ENCODE results near the gene ALDH1L2.

The ALDH1L2 gene

DNA sequence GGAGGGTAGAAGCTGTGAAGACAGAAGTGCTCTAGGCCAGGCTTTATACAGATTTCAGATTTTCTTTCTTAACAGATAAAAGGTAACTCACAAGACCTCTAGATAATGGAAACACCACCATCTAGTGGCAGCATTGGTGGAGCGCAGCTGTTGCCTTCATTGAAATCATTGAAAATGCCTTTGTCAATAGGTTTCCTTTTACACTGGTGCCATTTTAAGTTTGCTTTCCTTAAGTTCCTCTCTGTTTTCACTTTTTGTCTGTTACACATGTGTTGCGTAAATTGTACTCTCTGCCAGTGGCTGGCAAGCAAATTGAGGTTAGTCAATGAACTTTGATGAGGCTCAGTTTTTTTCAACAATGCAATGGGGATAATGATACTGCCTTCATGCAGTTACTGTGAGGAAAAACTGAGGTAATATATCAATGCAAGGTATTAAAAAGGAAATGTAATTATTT, 31.1 kb downstream of the ALDH1L2 start:
- Histone ChIP-seq H3K36me3 (ENCODE audit: control insufficient read depth, insufficient read depth, low read length) (no peaks in the 10 kb centered on the region), H3K4me3 (ENCODE audit: low read depth, low read length) (no peak overlapping the region), H3K27me3 (ENCODE audit: control insufficient read depth, insufficient read depth, low read length) (no peaks in the 10 kb centered on the region), H3K9me3 (ENCODE audit: control insufficient read depth, insufficient read depth, low read length) (no peaks in the 10 kb centered on the region), H3K9ac (ENCODE audit: low read depth, low read length) (no peak overlapping the region), H3K4me1 (ENCODE audit: control insufficient read depth, insufficient read depth, low read length) (no peaks in the 10 kb centered on the region)

DNA sequence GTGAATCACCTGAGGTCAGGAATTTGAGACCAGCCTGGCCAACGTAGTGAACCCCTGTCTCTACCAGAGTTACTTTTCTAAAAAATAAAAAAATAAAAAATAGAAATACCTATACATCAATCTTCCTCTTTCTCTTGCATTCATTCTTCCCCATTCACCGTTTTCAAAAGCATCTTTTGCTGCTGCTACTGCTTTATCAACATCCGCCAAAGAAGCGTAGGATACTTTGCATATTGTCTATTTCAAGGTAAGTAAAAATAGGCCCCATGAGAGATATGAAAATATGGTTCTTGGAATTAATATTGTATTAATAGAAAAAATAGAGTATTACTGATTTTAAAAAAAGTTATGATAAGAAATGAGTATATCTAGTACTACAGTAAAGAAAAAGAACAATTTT, 32.3 kb downstream of the ALDH1L2 start:
- Histone ChIP-seq H3K4me1 (ENCODE audit: control insufficient read depth, insufficient read depth, low read length) (no peaks in the 10 kb centered on the region), H3K27me3 (ENCODE audit: control insufficient read depth, insufficient read depth, low read length) (no peaks in the 10 kb centered on the region), H3K9ac (ENCODE audit: low read depth, low read length) (no peak overlapping the region), H3K4me3 (ENCODE audit: low read depth, low read length) (no peak overlapping the region), H3K36me3 (ENCODE audit: control insufficient read depth, insufficient read depth, low read length) (no peaks in the 10 kb centered on the region), H3K9me3 (ENCODE audit: control insufficient read depth, insufficient read depth, low read length) (no peaks in the 10 kb centered on the region)

DNA sequence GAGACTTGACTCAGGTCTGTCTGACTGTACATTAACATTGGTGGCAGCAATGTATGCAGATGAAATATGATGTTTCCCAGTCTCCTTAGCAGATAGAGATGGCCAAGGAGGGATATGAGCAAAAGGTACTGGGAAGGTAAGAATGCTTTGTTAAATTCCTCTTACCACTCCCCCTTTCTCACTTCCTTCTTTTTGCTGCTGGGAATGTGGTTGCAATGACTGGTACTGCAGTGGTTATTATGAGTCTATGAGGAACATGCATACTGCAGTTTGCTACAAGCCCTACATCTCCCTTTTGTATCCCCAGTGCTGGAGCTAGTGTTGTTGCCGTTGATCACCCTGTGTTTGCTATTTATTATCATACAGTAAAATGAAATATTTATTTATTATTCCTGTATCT, 35.9 kb downstream of the ALDH1L2 start:
- Histone ChIP-seq H3K36me3 (ENCODE audit: control insufficient read depth, insufficient read depth, low read length) (no peaks in the 10 kb centered on the region), H3K4me3 (ENCODE audit: low read depth, low read length) (no peak overlapping the region), H3K27me3 (ENCODE audit: control insufficient read depth, insufficient read depth, low read length) (no peaks in the 10 kb centered on the region), H3K4me1 (ENCODE audit: control insufficient read depth, insufficient read depth, low read length) (no peaks in the 10 kb centered on the region), H3K9me3 (ENCODE audit: control insufficient read depth, insufficient read depth, low read length) (no peaks in the 10 kb centered on the region), H3K9ac (ENCODE audit: low read depth, low read length) (no peak overlapping the region)

DNA sequence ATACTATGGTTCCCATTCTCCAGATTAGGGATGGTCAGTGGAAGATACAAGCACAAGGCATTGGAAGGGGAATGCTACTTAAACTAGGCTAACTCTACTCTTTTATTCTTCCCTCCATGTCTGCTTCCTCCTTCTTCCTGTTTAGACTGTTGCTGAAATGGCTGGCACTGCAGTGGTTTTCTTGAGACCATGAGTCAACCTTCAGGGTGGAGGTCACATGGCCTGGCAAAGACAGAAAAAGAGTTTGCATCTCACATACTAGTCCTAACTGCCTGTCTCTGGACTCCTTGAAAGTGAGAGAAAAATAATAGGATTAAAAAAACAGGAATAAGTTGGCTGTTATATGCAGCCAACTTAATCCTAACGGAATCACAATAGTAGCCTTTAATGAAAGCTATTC, 37.0 kb downstream of the ALDH1L2 start:
- no peak overlapping the region for H3K4me3 ChIP-seq (ENCODE audit: low read depth, low read length)
- no peaks in the 10 kb centered on the region for H3K4me1 ChIP-seq (ENCODE audit: control insufficient read depth, insufficient read depth, low read length)
- no peaks in the 10 kb centered on the region for H3K36me3 ChIP-seq (ENCODE audit: control insufficient read depth, insufficient read depth, low read length)
- H3K9ac ChIP-seq (ENCODE audit: low read depth, low read length), result no peak overlapping the region
- no peaks in the 10 kb centered on the region for H3K9me3 ChIP-seq (ENCODE audit: control insufficient read depth, insufficient read depth, low read length)
- H3K27me3 ChIP-seq (ENCODE audit: control insufficient read depth, insufficient read depth, low read length), result no peaks in the 10 kb centered on the region

DNA sequence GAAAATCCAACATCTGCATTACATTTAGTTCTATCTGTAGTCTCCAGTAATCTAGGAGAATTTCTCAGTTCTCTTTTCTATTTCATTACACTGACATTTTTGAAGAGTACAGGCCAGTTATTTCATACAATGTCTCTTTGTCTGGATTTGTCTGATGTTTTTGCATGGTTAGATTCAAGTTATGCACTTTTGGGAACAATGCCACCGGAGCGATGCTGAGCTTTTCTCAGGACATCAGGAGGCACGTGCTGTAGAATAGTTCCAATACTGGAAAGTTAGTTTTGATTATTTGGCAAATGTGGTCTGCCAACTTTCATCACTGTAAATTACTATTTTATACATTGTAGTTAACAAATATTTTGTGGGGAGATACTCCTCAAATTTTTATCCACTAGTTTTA, 43.1 kb downstream of the ALDH1L2 start:
- no peaks in the 10 kb centered on the region for H3K4me1 ChIP-seq (ENCODE audit: control insufficient read depth, insufficient read depth, low read length)
- no peaks in the 10 kb centered on the region for H3K36me3 ChIP-seq (ENCODE audit: control insufficient read depth, insufficient read depth, low read length)
- no peak overlapping the region for H3K4me3 ChIP-seq (ENCODE audit: low read depth, low read length)
- no peaks in the 10 kb centered on the region for H3K27me3 ChIP-seq (ENCODE audit: control insufficient read depth, insufficient read depth, low read length)
- H3K9ac ChIP-seq (ENCODE audit: low read depth, low read length), result no peak overlapping the region
- no peaks in the 10 kb centered on the region for H3K9me3 ChIP-seq (ENCODE audit: control insufficient read depth, insufficient read depth, low read length)

DNA sequence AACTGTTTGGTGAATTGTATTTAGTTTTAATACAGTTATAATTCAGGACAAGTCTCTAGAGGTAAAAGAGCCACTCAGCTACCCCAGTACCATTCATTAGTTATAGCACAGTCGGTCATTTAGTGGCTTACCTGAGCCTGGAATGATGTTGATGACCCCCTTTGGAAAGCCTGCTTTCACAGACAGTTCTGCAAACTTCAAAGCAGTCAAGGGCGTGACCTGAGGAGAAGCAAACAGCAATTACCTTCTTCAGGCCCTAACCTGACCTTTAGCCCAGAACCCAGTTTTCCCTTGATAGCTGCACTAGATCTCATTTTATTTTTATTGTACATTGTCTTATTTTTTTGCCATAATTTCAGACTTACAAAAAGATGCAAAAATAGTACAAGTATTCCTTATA, 43.8 kb downstream of the ALDH1L2 start:
- H3K4me1 ChIP-seq (ENCODE audit: control insufficient read depth, insufficient read depth, low read length), result no peaks in the 10 kb centered on the region
- no peaks in the 10 kb centered on the region for H3K36me3 ChIP-seq (ENCODE audit: control insufficient read depth, insufficient read depth, low read length)
- H3K9me3 ChIP-seq (ENCODE audit: control insufficient read depth, insufficient read depth, low read length), result no peaks in the 10 kb centered on the region
- H3K9ac ChIP-seq (ENCODE audit: low read depth, low read length), result no peak overlapping the region
- no peak overlapping the region for H3K4me3 ChIP-seq (ENCODE audit: low read depth, low read length)
- H3K27me3 ChIP-seq (ENCODE audit: control insufficient read depth, insufficient read depth, low read length), result no peaks in the 10 kb centered on the region

DNA sequence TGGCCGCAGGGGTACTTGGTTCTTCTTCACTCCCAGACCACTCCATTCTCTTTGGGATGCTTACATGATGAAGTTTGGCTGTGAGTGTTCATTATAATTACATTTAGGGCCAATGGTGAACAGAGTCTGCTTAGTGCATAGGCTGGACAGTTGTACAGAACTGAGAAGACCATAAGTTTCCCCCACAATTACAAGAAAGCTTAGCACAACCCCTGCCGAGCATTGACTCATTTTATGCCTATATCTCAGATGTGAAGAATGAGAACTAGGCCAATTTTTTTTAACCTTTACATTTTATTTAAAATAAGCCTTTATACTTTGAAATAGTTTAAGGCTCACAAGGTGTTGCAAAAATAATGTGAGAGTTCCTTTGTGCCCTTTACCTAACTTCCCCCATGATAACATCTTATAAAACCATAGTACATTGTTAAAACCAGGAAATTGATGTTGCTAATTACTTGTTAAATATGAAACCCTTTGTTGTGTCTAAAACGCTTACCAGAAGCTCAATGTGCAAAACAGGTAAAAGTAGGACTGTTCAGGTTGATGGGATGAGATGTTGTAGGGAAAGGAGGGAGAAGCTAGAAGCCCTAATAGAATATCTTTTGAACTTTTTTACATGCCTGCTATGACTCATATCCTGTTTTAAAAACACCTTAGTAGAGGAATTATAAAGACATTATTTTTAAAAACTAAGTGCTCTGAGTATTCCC, 47.2 kb downstream of the ALDH1L2 start:
- Histone ChIP-seq H3K27me3 (ENCODE audit: control insufficient read depth, insufficient read depth, low read length) (no peaks in the 10 kb centered on the region), H3K4me1 (ENCODE audit: control insufficient read depth, insufficient read depth, low read length) (no peaks in the 10 kb centered on the region), H3K4me3 (ENCODE audit: low read depth, low read length) (no peak overlapping the region), H3K9me3 (ENCODE audit: control insufficient read depth, insufficient read depth, low read length) (no peaks in the 10 kb centered on the region), H3K36me3 (ENCODE audit: control insufficient read depth, insufficient read depth, low read length) (no peaks in the 10 kb centered on the region), H3K9ac (ENCODE audit: low read depth, low read length) (no peak overlapping the region)

DNA sequence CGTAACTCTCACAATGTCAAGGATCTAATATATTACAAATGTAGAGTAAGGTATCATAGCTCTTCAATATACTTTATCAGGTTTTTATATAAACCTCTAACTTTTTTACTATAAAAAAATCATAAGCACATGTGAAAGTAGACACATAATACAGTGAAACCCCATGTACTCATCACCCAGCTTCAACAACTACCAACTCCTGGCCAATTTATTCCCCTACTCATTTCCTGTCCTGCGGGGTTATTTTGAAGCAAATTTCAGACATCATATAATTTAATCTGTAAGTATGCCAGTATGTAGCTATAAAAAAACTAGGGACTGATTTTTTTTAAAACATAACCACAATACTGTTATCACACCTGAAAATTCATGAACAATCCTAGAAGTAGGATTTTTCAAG, 50.4 kb downstream of the ALDH1L2 start:
- H3K4me3 ChIP-seq (ENCODE audit: low read depth, low read length), result no peak overlapping the region
- H3K36me3 ChIP-seq (ENCODE audit: control insufficient read depth, insufficient read depth, low read length), result no peaks in the 10 kb centered on the region
- no peak overlapping the region for H3K9ac ChIP-seq (ENCODE audit: low read depth, low read length)
- no peaks in the 10 kb centered on the region for H3K27me3 ChIP-seq (ENCODE audit: control insufficient read depth, insufficient read depth, low read length)
- H3K4me1 ChIP-seq (ENCODE audit: control insufficient read depth, insufficient read depth, low read length), result no peaks in the 10 kb centered on the region
- H3K9me3 ChIP-seq (ENCODE audit: control insufficient read depth, insufficient read depth, low read length), result no peaks in the 10 kb centered on the region

DNA sequence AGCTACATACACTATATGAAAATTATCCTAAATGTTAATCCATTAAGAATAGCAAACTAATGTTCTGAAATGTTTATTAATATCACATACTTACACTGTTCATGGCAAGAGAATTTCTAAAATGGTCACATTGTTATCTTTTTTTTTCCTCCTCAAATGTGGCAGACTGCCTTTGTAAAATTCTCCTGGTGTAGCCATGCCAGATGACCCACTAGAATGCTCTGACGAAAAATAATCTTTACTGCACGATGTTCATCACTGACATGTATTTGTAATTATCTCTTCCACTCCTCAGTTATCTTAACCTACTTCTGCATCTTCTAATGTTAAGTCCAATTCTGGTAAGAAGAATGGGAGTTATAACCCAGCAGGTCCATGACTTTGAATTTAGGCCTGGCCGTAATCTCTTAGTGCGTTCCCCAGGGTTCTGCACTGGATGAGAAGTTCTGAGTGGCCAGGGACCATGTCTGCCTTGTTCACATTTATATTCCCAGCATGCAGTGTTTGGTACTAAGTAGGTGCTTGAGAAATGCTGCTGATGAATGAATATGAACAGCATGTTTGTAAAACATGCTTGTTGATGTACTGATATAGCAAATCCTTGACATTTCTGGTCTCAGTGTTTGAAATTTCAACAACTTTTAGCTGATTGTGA, 51.4 kb downstream of the ALDH1L2 start:
- Histone ChIP-seq H3K36me3 (ENCODE audit: control insufficient read depth, insufficient read depth, low read length) (no peaks in the 10 kb centered on the region), H3K9me3 (ENCODE audit: control insufficient read depth, insufficient read depth, low read length) (no peaks in the 10 kb centered on the region), H3K27me3 (ENCODE audit: control insufficient read depth, insufficient read depth, low read length) (no peaks in the 10 kb centered on the region), H3K4me3 (ENCODE audit: low read depth, low read length) (no peak overlapping the region), H3K9ac (ENCODE audit: low read depth, low read length) (no peak overlapping the region), H3K4me1 (ENCODE audit: control insufficient read depth, insufficient read depth, low read length) (no peaks in the 10 kb centered on the region)

DNA sequence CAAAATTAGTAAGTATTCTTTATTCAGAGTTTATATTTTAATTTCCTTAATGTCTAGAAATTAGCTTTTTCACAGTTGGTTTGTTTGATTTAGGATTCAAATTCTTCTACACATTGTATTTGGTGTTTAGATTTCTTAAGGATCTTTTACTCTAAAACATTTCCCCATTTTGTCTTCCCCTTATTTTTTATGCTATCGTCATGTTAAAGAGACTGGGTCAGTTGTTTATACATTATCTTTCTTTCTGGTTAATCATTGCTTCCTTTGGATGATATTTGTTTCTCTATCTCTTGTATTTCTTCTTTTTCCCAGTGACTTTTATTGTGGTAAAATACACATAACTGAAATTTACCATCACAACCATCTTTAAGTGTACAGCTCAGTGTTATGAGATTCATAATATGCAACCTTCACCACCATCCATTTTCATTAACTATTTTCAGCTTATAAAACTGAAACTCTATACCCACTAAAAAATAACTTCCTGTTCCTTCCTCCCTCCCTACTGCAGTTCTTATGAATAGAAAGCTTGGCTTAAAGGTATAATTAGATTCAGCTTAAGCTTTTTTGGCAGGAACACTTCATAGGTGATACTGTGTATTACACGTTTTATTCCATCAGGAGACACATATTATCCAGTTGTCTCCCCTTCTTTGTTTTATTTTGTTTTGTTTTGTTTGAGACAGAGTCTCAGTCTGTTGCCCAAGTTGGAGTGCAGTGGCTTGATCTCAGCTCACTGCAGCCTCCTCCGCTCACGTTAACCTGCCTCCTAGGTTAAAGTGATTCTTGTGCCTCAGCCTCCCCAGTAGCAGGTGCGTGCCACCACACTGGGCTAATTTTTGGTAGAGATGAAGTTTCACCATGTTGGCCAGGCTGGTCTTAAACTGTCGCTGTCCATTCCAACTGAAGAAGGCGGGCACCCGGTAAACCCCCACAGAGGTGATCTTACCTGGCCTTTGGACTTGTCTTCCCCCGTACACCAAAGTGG, 53.1 kb downstream of the ALDH1L2 start:
- Histone ChIP-seq H3K36me3 (ENCODE audit: control insufficient read depth, insufficient read depth, low read length) (no peaks in the 10 kb centered on the region), H3K4me3 (ENCODE audit: low read depth, low read length) (no peak overlapping the region), H3K4me1 (ENCODE audit: control insufficient read depth, insufficient read depth, low read length) (no peaks in the 10 kb centered on the region), H3K27me3 (ENCODE audit: control insufficient read depth, insufficient read depth, low read length) (no peaks in the 10 kb centered on the region), H3K9ac (ENCODE audit: low read depth, low read length) (no peak overlapping the region), H3K9me3 (ENCODE audit: control insufficient read depth, insufficient read depth, low read length) (no peaks in the 10 kb centered on the region)

DNA sequence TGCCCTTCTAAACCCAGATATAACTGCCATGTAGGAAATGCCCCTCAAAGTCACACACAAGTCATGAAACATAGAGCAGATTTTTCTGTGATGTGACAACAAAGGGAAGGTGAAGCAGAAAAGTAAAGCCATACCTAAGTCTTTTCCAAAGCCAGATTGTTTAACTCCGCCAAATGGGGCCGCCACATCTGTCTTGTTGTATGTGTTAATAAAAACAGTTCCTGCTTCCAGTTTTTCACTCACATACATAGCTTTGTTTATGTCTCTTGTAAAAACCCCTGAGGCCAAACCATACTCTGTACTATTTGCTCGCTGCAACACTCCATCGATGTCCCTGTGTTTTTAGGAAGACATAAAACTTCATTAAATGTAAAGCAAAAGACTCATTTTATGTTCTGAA, 57.8 kb downstream of the ALDH1L2 start:
- Histone ChIP-seq H3K9ac (ENCODE audit: low read depth, low read length) (no peak overlapping the region), H3K36me3 (ENCODE audit: control insufficient read depth, insufficient read depth, low read length) (no peaks in the 10 kb centered on the region), H3K4me1 (ENCODE audit: control insufficient read depth, insufficient read depth, low read length) (no peaks in the 10 kb centered on the region), H3K27me3 (ENCODE audit: control insufficient read depth, insufficient read depth, low read length) (no peaks in the 10 kb centered on the region), H3K4me3 (ENCODE audit: low read depth, low read length) (no peak overlapping the region), H3K9me3 (ENCODE audit: control insufficient read depth, insufficient read depth, low read length) (no peaks in the 10 kb centered on the region)

Data from iPS-15b (cell line).